Activated naive CD4-positive, alpha-beta T cell treated with anti-CD3 and anti-CD28 coated beads, Interleukin-2, amount 50 U/mL, for 72 hours (primary cell): ENCODE measurements around the gene ARHGAP25. TPM values are rescaled to one million over a fixed set of nuclear protein-coding genes. Genes with fewer than 3 reads are reported as not detected.

ENCODE experiments used
- ATAC-seq, 2 donors: fragments of 150-1000 bp; cut with Tn5 transposase; 2 replicates each; pipeline ENCODE4 v1.10.0; 2021; ENCODE audit warnings: mild to moderate bottlenecking in 2 of 2, moderate library complexity in 2 of 2
- DNase-seq, 2 donors: peaks; one replicate each; pipeline ENCODE4 v3.0.0; 2021 to 2022; ENCODE audit warnings: low spot score in 2 of 2
- H3K27ac Mint-ChIP-seq, 2 donors: one replicate each; pipeline ENCODE4 v1.8.0; 2022; ENCODE audit warnings: mild to moderate bottlenecking in 2 of 2, mixed read lengths in 2 of 2
- H3K36me3 Mint-ChIP-seq, 2 donors: one replicate each; pipeline ENCODE4 v1.8.0; 2022; ENCODE audit warnings: mixed read lengths in 2 of 2
- H3K9me3 Mint-ChIP-seq, 2 donors: one replicate each; pipeline ENCODE4 v1.8.0; 2022; ENCODE audit warnings: mixed read lengths in 2 of 2
- total RNA-seq, 2 donors: library from RNA; stranded (reverse); gene quantifications; one replicate each; pipeline ENCODE4 v1.2.3, GENCODE V29; 2022

ARHGAP25 gene
- total RNA-seq, 2 donors from 2014 or later, result 37.7 to 43.0 TPM

- no peak for ATAC-seq
- Mint-ChIP-seq H3K27ac (no peak overlapping the region), H3K36me3 (peaks cover 5 to 10% of the 10 kb centered on the region in 2 donors), H3K9me3 (peaks cover 0 to 11% of the 10 kb centered on the region in 2 donors)
- DNase-seq, result no peak
Observed at GRCh38 chr2:68710756-68711155, 23.9 kb upstream of the ARHGAP25 start.

- H3K27ac Mint-ChIP-seq, result peak overlapping the region; percentile 9 to 92
- ATAC-seq, result peak in 1 of 2 donors; percentile 36
- peaks cover 0 to 5% of the 10 kb centered on the region in 2 donors for H3K9me3 Mint-ChIP-seq
- DNase-seq, result no peak
- peaks cover 5 to 15% of the 10 kb centered on the region in 2 donors for H3K36me3 Mint-ChIP-seq
Observed at GRCh38 chr2:68714866-68715265, 19.7 kb upstream of the ARHGAP25 start.

GRCh38 chr2:68715353-68716041, 19.1 kb upstream of the ARHGAP25 start:
- Mint-ChIP-seq H3K9me3 (peaks cover 0 to 5% of the 10 kb centered on the region in 2 donors), H3K27ac (peak overlapping the region; percentile 31 to 92)
- DNase-seq, result peak in 1 of 2 donors; percentile 55

GRCh38 chr2:68716604-68717304, 17.9 kb upstream of the ARHGAP25 start:
- no peak for DNase-seq
- H3K9me3 Mint-ChIP-seq, result peaks cover 0 to 5% of the 10 kb centered on the region in 2 donors
- peaks cover 5 to 15% of the 10 kb centered on the region in 2 donors for H3K36me3 Mint-ChIP-seq
- peak; percentile 47 to 64 for ATAC-seq
- H3K27ac Mint-ChIP-seq, result peak overlapping the region; percentile 40 to 92

More at GRCh38 chr2:68715353-68716041, 19.1 kb upstream of the ARHGAP25 start:
- ATAC-seq, result no peak
- peaks cover 5 to 15% of the 10 kb centered on the region in 2 donors for H3K36me3 Mint-ChIP-seq

GRCh38 chr2:68717305-68717661, 17.3 kb upstream of the ARHGAP25 start:
- Mint-ChIP-seq H3K9me3 (peaks cover 0 to 5% of the 10 kb centered on the region in 2 donors), H3K36me3 (peaks cover 5 to 15% of the 10 kb centered on the region in 2 donors), H3K27ac (peak overlapping the region in 1 of 2 donors; percentile 92)
- DNase-seq (peak in 1 of 2 donors; percentile 51), ATAC-seq (peak; percentile 84 to 96)

- Mint-ChIP-seq H3K9me3 (no peaks in the 10 kb centered on the region), H3K36me3 (peaks cover 0 to 10% of the 10 kb centered on the region in 2 donors), H3K27ac (peak overlapping the region in 1 of 2 donors; percentile 92)
- DNase-seq (no peak), ATAC-seq (no peak)
Observed at GRCh38 chr2:68719912-68720311, 14.7 kb upstream of the ARHGAP25 start.

GRCh38 chr2:68720665-68721064, 13.9 kb upstream of the ARHGAP25 start:
- Mint-ChIP-seq H3K27ac (peak overlapping the region; percentile 63 to 92), H3K36me3 (peaks cover 0 to 5% of the 10 kb centered on the region in 2 donors), H3K9me3 (no peaks in the 10 kb centered on the region)
- no peak for ATAC-seq
- no peak for DNase-seq

- H3K9me3 Mint-ChIP-seq, result no peaks in the 10 kb centered on the region
- DNase-seq (peak in 1 of 2 donors; percentile 80), ATAC-seq (peak in 1 of 2 donors; percentile 59)
- H3K27ac Mint-ChIP-seq, result peak overlapping the region; percentile 58 to 92
- H3K36me3 Mint-ChIP-seq, result peaks cover 0 to 5% of the 10 kb centered on the region in 2 donors
Observed at GRCh38 chr2:68721482-68722101, 13.0 kb upstream of the ARHGAP25 start.

- no peak for ATAC-seq
- DNase-seq, result no peak
- Mint-ChIP-seq H3K9me3 (no peaks in the 10 kb centered on the region), H3K27ac (no peak overlapping the region), H3K36me3 (peaks cover 2 to 5% of the 10 kb centered on the region in 2 donors)
Observed at GRCh38 chr2:68722712-68723111, 11.9 kb upstream of the ARHGAP25 start.

GRCh38 chr2:68723181-68723580, 11.4 kb upstream of the ARHGAP25 start:
- peaks cover 5% of the 10 kb centered on the region in 2 donors for H3K36me3 Mint-ChIP-seq
- DNase-seq (no peak), ATAC-seq (no peak)
- no peak overlapping the region for H3K27ac Mint-ChIP-seq
- H3K9me3 Mint-ChIP-seq, result no peaks in the 10 kb centered on the region

- H3K9me3 Mint-ChIP-seq, result no peaks in the 10 kb centered on the region
- DNase-seq, result no peak
- H3K36me3 Mint-ChIP-seq, result peaks cover 0 to 5% of the 10 kb centered on the region in 2 donors
- no peak overlapping the region for H3K27ac Mint-ChIP-seq
- no peak for ATAC-seq
Observed at GRCh38 chr2:68726100-68726499, 8.5 kb upstream of the ARHGAP25 start.

- ATAC-seq (peak; percentile 97 to 98), DNase-seq (peak; percentile 71 to 78)
- H3K36me3 Mint-ChIP-seq, result peaks cover 0 to 5% of the 10 kb centered on the region in 2 donors
- H3K9me3 Mint-ChIP-seq, result no peaks in the 10 kb centered on the region
- H3K27ac Mint-ChIP-seq, result peak overlapping the region; percentile 8 to 72
Observed at GRCh38 chr2:68726608-68727367, 7.8 kb upstream of the ARHGAP25 start.

GRCh38 chr2:68727683-68728375, 6.8 kb upstream of the ARHGAP25 start:
- peaks cover 0 to 5% of the 10 kb centered on the region in 2 donors for H3K36me3 Mint-ChIP-seq
- no peaks in the 10 kb centered on the region for H3K9me3 Mint-ChIP-seq
- ATAC-seq (no peak), DNase-seq (no peak)
- H3K27ac Mint-ChIP-seq, result peak overlapping the region in 1 of 2 donors; percentile 72

GRCh38 chr2:68730828-68731227, 3.8 kb upstream of the ARHGAP25 start:
- DNase-seq, result no peak
- H3K27ac Mint-ChIP-seq, result no peak overlapping the region
- no peak for ATAC-seq
- H3K9me3 Mint-ChIP-seq, result no peaks in the 10 kb centered on the region
- H3K36me3 Mint-ChIP-seq, result peaks cover 0 to 5% of the 10 kb centered on the region in 2 donors

- Mint-ChIP-seq H3K36me3 (peaks cover 0 to 15% of the 10 kb centered on the region in 2 donors), H3K9me3 (no peaks in the 10 kb centered on the region), H3K27ac (peak overlapping the region in 1 of 2 donors; percentile 2)
- DNase-seq (no peak), ATAC-seq (no peak)
Observed at GRCh38 chr2:68732036-68732932, 2.3 kb upstream of the ARHGAP25 start.
